Camera-type eye (tissue), 1 donor: Measurements from ENCODE around the gene CARTPT. TPM values are rescaled to one million over a fixed set of nuclear protein-coding genes. Genes with fewer than 3 reads are reported as not detected.

Experiments
- total RNA-seq: library from RNA; depleted of rRNA; stranded (reverse); fragments of >200 nt; gene quantifications from one replicate; pipeline ENCODE4 v1.2.3, GENCODE V29; 2014

CARTPT gene
- not detected for total RNA-seq

GRCh38 chr5:71719063-71719964 is at the start of gene CARTPT:
Gene CARTPT (plus strand): TSS chr5:71719275. CDS start chr5:71719294, 19 bp downstream.

Other genes with a start within 250 kb of the CARTPT start
- gene MCCC2, start 131.9 kb upstream of the CARTPT start, total RNA-seq, result 28.4 TPM